ENCODE measurements around the gene FBLN1.
"Not testable (repeated sequence)": the region's sequence is repeated elsewhere in the genome, so short reads cannot be mapped to it uniquely, and the experiment has no call there.

FBLN1 gene

DNA sequence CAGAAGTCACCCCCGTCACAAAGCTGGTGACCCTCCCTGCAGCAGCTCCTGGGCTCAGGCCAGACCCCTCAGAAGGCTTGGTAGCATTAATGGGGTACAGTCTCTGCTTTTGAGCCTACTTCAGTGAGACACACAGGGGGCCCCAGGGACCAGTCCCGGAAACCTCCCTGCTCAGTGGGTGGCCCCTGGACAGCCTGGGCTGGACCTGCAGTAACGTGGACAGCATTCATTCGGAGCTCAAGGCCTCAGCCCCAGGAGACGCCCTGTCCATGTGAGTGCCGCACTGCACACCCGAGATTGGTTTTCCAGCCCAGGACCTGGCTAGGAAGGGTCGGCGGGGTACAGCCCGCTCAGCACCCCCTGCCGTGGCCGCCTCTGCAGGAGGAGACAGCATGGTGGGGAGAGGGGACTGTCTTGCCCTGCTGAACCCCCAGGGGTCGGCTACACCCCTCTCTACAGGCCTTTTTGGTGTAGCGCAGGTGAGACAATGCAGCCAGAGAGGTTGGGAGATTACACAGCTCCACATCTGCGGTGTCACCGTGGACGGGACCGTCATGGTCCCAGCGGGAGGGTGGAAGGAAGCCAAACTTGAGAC lies 83.4 kb downstream of the FBLN1 start:
- no peak for DNase-seq (ENCODE audit: low spot score)

DNA sequence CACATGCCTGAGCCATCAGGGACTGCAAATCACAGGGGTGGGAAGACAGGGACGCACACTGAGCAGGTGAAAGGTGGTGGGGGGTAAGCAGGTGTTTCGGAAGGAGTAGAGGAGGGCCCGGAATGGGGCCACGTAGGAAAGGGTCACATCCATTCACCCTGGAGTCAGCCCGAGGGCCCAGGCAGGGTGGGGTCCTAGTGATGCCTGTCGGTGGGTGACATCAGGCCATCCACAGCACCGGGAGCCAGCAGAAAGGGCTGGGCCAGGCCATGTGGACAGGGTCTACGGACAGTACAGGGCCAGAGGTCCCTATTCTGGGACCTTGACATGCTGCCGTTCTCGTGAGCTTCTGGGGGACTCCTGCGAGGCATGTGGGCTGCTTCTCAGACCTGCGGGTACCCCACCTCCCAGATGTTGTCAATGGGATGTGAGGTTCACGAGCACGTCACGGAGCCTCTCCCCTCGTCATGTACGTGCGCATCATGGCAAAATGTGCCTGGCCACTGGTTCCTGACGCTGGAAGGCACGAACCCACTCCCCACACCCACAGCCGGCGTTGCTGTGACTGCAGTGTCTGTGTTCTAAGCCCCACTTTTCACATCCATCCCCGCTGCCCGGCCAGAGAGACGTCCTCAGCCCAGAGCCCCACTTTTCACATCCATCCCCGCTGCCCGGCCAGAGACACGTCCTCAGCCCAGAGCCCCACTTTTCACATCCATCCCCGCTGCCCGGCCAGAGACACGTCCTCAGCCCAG lies 84.1 kb downstream of the FBLN1 start:
- no peak for DNase-seq (ENCODE audit: low spot score)

DNA sequence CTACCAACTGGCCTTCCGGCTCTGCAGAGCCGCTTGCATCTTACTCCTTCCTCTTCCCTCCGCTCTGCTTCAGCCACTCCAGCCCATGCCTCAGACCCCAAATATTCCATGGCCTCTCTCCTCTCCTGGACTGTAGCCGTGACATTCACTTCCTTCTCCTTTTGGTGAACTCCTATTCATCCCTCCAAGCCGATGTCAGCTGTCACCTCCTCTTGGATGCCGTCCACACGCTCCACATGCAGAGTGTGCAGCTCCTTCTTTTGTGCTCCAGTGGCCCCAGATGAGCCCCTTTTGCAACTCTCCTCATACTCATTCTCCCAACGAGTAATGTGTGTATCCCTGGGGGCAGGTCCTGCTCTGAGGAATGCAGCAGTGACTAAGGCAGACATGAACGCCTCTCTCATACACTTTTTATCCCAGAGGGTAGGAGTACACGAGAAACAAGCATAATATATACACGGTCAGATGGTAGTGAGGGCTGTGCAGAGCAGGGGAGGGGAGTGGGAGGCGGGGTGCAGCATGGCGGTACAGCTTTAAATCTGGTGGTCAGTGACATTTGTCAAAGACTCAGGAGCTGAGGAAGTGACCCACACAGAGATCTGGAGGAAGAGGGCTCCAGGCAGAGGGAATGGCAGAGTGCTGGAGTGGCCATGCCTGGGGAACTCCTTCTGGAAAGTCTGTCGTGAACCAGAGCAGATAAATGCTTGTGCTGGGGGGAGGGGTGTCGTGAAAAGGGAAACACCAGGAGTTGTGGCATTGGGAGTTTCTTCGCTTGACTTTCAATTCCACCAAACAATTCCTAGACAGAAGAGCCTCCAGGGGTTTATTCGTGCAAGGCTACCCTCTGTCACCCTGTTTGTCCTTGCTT lies 85.2 kb downstream of the FBLN1 start:
- no peak for DNase-seq (ENCODE audit: low spot score)

DNA sequence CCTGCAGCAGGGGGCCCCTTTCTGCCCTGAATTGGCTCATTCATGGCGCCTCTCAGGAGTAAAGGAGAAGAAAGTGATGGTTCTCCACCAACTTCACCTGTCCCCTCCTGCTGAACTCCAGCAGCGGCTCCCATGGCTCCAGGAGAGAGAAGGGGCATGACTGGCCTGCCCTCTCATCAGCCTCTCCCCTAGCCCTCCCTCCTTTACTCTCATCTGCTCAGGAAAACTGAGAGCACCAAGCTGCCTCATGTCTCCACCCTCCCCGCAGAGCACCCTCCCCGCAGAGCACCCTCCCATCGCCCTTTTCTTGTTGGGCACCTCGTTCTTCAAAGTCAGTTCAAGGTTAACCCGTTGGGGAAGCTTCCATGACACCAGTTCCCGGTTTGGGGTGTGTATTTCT lies 86.9 kb downstream of the FBLN1 start:
- DNase-seq (ENCODE audit: low spot score) = no peak

DNA sequence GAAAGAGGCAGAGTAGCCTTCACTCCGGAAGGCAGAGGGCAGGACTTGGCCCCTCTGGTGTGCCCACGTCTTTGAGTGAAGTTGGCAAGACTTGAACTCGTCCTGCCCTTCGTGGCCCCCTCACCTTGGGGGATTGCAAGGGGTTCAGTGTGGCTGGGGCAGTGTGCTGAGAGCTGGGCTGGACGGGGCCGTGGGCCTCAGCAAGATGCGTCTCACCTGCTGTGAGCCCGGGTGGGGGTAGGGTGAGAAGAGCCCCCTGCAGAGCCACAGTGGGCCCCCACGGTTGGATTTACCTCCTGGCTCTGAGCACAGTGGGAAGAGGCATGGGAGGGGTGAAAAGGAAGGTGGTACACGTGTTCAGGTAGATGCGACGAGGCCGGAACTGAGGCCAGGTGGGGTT lies 87.6 kb downstream of the FBLN1 start:
- no peak for DNase-seq (ENCODE audit: low spot score)

DNA sequence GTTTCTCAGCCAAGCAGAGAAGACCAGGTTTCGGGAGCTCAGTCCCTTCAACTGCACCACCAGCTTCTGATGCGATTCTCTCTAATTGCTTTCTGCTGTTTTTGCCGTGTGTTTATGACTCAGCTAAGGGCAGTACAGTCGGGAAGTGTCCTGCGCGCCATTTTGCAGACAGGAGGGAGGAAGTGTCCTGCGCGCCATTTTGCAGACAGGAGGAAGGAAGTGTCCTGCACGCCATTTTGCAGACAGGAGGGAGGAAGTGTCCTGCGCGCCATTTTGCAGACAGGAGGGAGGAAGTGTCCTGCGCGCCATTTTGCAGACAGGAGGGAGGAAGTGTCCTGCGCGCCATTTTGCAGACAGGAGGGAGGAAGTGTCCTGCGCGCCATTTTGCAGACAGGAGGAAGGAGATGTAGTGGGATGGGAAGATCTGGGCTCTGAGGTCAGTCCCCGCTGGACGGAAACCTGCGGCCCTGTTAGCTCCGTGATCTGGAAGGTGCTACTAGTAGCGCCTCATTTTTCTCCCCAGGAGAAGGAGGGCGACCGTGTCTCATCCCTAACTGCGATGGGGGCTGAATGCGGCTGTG lies 89.0 kb downstream of the FBLN1 start:
- DNase-seq (ENCODE audit: low spot score) = not testable (repeated sequence)

DNA sequence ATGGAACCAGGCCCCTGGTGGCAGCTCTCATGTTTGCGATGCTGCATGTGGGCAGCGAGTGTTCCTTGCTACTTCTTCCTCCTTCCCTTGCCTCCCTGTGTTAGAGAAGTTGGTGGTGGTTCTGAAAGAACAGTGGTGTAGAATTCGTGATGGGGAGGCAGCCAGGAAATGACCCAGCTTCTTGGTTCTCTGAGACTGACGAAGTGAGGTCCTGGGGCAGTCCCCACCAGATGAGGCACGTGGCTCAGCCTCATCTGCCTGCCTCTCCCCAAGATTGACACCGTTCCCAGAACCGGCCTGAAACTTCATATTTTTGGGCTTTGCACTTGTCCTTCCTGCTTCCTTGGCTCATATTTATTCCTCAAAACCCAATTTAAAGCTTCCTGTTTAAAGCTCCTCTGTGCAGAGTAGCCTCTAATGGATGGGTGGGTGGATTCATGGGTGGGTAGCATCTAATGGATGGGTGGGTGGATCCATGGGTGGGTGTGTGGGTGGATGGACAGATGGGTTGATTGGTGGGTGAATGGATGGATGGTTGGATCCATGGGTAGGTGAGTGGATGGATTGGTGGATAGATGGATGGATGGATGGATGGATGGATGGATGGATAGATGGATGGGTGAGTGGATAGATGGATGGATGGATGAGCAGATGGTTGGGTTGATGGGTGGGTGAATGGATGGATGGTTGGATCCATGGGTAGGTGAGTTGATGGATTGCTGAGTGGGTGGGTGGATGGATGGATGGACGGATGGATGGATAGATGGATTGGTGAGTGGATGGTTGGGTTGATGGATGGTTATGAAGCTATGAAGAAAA lies 91.6 kb downstream of the FBLN1 start:
- DNase-seq (ENCODE audit: low spot score) = no peak

DNA sequence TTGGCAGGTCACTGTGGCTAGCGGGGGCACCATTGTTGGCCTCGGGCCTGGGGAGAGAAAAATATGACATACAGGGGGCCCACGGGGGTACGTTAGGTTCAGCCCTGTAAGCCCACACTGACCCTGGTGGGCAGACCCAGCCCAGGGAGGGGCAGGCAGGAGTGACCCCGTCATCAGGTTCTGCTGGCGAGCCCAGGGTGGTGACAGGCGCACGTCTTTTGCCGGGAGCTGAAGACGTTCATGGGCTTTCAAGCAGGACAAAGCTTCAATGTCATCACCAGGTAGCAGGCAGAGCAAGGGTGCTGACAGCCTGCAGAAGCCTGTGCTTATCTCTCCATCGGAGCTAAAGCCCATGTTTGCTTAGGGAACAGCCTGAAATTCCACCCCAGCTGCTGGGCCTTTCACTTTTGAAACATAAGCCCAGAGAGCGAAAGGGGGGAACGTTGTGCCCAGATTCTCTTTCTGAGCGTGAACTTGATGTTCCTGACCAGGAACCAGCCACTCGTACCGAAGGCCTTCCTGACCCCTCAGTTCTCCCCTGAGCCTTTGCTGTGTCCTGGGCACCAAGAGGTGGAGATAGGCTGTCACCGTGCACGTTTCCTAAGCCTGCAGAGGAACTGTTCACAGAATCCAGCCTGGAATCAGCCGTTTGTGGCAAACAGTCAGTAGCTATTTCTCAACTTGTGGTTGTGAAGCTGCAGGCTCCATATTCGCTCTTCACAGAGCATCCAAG lies 94.9 kb downstream of the FBLN1 start:
- no peak for DNase-seq (ENCODE audit: low spot score)

DNA sequence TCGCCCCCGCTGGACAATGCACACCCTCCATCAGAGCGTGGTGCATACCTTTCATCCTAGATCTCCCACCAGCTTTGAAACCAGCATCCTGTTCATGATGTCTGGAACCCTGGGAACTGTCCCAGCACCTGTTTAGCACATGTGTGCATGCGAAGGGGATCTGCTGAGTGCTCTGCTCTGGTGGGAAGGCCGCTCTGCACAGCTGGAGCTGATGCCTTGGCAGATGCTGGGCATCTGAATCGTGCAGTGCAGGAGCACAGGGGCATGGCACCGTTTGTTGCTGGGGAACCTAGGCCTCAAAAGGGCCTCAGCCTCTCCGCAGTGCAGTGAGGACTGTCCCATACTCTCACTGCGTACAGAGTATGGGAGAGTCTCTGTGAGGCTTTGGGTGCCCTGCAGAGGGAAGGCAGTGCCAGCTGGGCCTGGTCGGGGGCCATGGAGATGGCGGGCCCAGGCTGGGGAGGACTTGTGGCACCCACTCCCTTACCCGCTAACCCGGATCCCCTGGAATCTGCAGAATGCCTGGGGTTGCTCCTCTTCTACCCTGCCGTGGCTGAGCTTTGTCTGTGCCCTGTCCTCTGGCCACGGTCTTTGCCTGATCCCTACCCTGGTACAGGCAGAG lies 96.0 kb downstream of the FBLN1 start:
- DNase-seq (ENCODE audit: low spot score) = no peak

DNA sequence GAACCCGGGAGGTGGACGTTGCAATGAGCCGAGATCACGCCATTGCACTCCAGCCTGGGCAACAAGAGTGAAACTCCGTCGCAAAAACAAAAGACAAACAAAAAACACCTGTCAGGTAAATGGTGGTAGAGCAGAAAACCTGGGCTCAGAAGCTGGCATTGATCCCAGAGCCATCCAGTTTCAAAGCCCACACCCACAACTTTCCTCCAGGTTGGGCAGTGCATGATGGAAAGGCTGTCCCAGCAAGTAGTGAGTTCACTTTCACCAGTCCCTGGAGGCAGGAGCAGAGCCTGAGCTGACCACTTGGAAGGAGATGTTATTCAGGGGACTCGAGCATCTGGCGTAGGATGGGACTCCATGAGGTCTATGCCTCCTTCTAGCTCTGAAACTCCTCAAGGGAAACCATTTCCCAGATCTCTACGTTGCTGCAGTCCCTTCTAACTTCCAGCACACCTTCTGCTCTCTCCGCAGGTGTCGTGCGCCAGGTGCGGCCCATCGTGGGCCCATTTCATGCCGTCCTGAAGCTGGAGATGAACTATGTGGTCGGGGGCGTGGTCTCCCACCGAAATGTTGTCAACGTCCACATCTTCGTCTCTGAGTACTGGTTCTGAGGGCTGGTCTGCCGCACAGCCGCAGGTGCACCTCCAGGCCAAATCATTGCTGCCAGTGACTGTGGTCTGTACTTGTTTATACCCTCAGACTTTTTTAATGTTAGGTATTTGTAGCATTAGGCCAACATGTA lies 97.3 kb downstream of the FBLN1 start:
- no peak for DNase-seq (ENCODE audit: low spot score)

DNA sequence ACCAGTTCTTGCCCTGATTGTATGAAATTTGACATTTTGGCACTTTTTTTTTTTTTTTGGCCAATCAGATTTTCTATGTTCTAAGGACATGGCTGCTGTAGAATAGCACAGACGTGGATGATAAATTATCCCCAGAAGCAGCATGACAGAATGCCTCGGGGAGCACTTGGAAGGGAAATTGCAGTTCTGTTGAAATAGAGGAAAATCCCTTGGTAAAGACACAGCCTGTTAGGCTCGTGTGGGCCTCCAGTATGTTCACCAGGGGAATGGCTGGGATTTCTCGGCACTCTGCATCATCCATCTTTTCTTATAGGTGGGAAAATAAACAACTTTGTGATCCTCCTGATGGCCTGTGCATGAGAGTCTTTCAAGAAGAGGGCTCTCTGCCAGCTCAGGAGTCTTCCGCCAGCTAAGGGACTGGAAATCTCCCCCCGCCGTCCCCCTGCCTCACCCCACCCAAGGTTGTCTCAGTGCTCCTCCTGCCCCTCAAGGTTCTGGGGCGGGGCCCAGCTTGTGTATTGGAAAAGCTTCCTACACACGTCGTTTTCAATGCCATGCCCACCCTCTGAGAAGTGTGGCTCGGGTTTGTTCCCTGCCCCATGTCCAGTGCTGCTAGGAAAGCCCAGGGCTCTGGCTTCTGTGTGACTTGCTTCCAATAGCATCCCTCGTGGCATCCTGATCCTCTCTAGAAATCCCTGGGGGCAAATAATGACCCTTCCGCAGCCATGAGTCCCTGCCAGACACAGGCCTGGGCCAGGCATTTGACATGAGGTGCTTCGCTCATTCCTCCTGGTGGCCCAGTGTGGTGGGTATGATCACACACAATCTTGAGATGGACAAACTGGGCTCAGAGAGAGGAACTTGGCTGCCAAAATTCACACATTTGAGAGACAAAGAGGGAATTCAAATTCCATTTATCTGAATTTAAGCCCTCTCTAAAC lies 98.4 kb downstream of the FBLN1 start:
- DNase-seq (ENCODE audit: low spot score) = no peak

DNA sequence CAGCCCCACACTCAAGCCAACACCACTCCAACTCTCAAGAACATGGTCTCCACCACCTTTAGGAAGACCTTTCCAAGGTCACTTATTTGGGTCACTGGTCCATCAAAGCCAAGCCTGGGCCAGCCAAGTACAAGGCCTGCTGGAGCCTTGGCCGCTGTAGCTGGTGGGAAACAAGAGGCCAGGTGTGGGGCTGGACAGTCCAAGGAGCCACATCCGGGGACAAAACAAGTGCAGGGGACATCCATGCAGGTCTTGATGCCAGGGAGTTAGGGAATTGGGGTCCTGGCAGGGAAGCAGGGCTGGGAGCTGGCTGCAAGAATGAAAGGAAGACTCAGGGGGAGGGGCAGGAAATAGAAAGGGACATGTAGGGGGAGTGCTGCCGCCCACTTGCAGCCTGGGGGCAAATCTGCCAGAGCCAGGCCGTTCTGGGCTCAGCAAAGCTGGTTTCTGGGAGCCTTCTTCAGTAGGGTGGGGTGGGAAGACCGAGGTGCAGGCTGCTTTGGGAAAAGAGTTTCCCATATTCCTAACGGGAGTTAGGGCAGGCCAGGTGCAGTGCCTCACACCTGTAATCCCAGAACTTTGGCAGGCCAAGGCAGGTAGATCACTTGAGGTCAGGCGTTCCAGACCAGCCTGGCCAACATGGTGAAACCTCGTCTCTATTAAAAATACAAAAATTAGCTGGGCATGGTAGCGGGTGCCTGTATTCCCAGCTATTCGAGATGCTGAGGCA lies 99.5 kb downstream of the FBLN1 start:
- DNase-seq (ENCODE audit: low spot score) = no peak

DNA sequence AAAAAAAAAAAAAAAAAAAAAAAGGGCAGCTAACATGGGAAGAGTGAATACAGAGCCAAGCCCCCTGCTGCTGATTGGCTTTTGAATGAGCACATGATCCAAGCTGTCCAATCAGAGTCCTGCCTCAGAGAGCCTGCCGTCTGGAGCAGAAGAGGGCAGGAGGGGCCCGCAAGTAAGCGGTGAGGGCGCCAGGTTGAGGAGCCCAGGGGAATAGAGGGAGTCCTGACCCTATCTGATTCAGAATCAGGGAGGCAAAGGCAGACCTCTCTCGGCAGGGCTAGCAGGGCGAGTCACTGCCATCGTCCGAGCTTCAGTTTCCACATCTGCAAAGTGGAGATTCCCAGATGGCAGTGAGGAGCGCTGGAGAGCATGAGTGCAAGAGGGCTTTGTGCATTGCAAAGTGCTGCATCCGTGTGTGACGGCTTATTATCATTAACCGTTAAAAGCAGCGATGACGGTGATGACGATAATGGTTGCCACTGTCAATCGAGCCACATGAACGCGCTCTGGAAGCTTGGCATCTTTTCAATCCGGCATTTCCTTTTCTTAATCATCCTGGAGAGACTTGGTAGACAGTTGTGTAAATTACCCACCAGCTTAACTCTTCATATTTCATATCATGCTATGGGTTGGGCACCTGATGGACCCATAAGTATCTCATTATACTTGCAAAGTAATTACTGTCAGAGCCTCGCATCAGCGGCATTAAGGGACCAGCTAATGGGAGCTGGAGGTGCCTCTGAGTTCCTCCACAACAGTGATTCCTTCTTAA lies 100.3 kb downstream of the FBLN1 start:
- no peak for DNase-seq (ENCODE audit: low spot score)

DNA sequence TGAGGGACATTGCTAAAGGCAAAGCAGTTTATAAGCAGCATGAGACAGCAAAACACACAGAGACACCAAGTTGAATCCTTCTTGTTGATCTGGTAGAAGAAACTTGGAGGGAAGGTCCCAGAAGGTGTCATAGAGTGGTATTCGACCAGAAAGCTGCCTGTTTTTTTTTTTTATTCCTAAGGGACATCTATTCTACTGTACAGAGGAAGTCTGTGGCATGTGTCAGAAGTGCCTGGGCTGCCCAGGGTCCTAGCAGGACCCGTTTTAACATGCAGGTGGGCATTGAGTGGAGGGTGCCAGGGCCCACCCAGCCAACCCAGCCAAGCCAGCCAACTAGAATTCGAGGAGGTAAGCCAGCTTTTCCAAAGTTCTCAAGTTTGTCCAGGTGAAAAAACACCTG lies 100.9 kb downstream of the FBLN1 start:
- DNase-seq (ENCODE audit: low spot score) = no peak

DNA sequence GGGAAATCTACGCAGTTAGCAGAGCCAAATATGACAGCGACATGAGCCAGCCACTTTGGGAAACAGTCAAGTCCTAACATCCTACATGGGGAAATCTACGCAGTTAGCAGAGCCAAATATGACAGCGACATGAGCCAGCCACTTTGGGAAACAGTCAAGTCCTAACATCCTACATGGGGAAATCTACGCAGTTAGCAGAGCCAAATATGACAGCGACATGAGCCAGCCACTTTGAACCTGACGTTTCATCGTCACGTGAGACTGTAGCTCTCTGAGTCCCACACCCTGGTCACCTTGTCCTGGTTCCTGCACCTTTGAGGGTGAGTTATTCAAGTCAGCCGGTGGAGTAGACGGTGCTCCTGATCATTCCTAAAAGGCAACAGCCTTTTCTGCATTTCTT lies 105.4 kb downstream of the FBLN1 start:
- DNase-seq (ENCODE audit: low spot score) = not testable (repeated sequence)

DNA sequence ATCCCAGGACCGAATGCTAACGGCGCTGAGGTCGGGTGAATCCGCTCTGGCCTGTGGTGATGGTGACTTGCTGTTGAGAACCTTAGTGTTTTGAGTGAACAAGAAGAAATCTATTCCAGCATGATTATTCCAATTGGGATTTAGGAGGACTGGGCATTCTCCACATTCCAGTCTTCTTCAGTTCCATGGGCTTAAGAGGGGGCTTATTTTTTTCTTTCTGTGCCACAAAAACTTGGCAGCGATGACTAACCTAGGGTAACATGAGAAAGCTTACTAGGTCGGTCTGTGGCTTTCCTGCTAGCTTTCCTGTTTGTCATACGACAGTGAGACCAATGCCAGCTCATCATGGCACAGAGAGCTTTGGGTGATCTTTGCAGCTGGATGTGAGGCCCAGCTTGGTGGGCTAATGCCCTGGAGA lies 106.1 kb downstream of the FBLN1 start:
- peak; percentile 38 for DNase-seq (ENCODE audit: low spot score)

DNA sequence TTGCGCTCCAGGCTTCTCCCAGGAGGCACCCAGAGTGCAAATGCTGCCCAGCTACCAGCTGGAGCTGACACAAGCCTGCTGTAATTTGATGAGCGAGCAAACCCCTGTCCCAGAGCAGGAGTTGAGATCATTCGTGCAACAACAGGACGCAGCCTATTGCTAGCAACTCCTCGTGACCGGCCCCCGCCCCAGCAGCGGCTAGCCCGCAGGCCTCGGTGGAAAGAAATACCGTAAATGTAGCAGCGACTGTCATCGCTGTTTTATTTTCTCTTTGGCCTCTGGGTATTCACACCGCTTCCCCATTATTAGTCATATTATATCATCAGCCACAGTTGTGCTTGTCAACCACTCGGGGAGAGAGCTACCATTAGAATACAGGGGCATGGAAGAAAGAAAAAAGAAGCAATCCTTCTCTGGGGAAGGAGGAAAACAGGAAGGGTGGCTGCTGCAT lies 109.8 kb downstream of the FBLN1 start:
- DNase-seq (ENCODE audit: low spot score) = peak; percentile 46

Data from CD4-positive, alpha-beta T cell treated with Interleukin-2 at 100 ng/mL for 4 hours (primary cell).